ENCODE results near the gene KMT2C. TPM values are rescaled to one million over a fixed set of nuclear protein-coding genes. Genes with fewer than 3 reads are reported as not detected.

The KMT2C gene
- total and polyA plus RNA-seq, 8 donors: 5.0 to 248 (median 80.1) TPM

- Histone ChIP-seq H3K27ac (no peak overlapping the region), H3K4me3 (no peak overlapping the region), H3K36me3 (peaks cover 0 to 6% (median 4%) of the 10 kb centered on the region in 4 donors), H3K4me1 (peaks cover 14 to 57% (median 34%) of the 10 kb centered on the region in 4 donors), H3K9me3 (peaks cover 0 to 6% (median 2%) of the 10 kb centered on the region in 4 donors), H3K27me3 (no peaks in the 10 kb centered on the region)
- no peak for TF ChIP-seq POLR2AphosphoS5 (IDR thresholded peaks at IDR 0.05)
- TF ChIP-seq POLR2A (IDR thresholded peaks at IDR 0.05): no peak
- no peak for TF ChIP-seq CTCF (IDR thresholded peaks at IDR 0.05)
- TF ChIP-seq EP300 (IDR thresholded peaks at IDR 0.05): no peak
- DNase-seq: no peak
- intact Hi-C loops (cut with DNase I; ENCODE audit: low total_unique reads): no loop called here
These were observed 65.5 kb downstream of the KMT2C start for GRCh38 chr7:152370297-152370696.

- Histone ChIP-seq H3K9me3 (peaks cover 0 to 6% (median 2%) of the 10 kb centered on the region in 4 donors), H3K4me3 (no peak overlapping the region), H3K36me3 (peaks cover 0 to 6% (median 4%) of the 10 kb centered on the region in 4 donors), H3K27ac (no peak overlapping the region), H3K27me3 (no peaks in the 10 kb centered on the region), H3K4me1 (peaks cover 14 to 58% (median 37%) of the 10 kb centered on the region in 4 donors)
- 64 to 79% (median 70%) methylated on average over 3 of the region's 3 CpGs for WGBS, 5 donors
- no peak for DNase-seq
- no peak for TF ChIP-seq CTCF (IDR thresholded peaks at IDR 0.05)
- no peak for TF ChIP-seq EP300 (IDR thresholded peaks at IDR 0.05)
- no peak for TF ChIP-seq POLR2AphosphoS5 (IDR thresholded peaks at IDR 0.05)
- no peak for TF ChIP-seq POLR2A (IDR thresholded peaks at IDR 0.05)
- intact Hi-C loops (cut with DNase I; ENCODE audit: low total_unique reads): no loop called here
These were observed 66.3 kb downstream of the KMT2C start for GRCh38 chr7:152369518-152369917.

GRCh38 chr7:152367170-152367569 lies 68.6 kb downstream of the KMT2C start:
- DNase-seq: no peak
- peaks cover 0 to 4% (median 1%) of the 10 kb centered on the region in 4 donors for H3K9me3 ChIP-seq
- peaks cover 0 to 6% (median 4%) of the 10 kb centered on the region in 4 donors for H3K36me3 ChIP-seq
- no peak for TF ChIP-seq EP300 (IDR thresholded peaks at IDR 0.05)
- TF ChIP-seq POLR2A (IDR thresholded peaks at IDR 0.05): no peak
- no peak for TF ChIP-seq POLR2AphosphoS5 (IDR thresholded peaks at IDR 0.05)
- TF ChIP-seq CTCF (IDR thresholded peaks at IDR 0.05): no peak
- intact Hi-C loops (cut with DNase I; ENCODE audit: low total_unique reads): no loop called here
- H3K27ac ChIP-seq: no peak overlapping the region
- 85 to 94% (median 90%) methylated on average over 7 to 8 of the region's 8 CpGs for WGBS, 5 donors
- peaks cover 14 to 80% (median 45%) of the 10 kb centered on the region in 4 donors for H3K4me1 ChIP-seq
- H3K4me3 ChIP-seq: no peak overlapping the region
- H3K27me3 ChIP-seq: no peaks in the 10 kb centered on the region

- Histone ChIP-seq H3K27me3 (no peaks in the 10 kb centered on the region), H3K4me1 (peaks cover 14 to 85% (median 48%) of the 10 kb centered on the region in 4 donors), H3K9me3 (no peaks in the 10 kb centered on the region), H3K36me3 (peaks cover 0 to 6% (median 4%) of the 10 kb centered on the region in 4 donors), H3K27ac (no peak overlapping the region), H3K4me3 (peak overlapping the region in 1 of 4 donors; percentile 17)
- intact Hi-C loops (cut with DNase I; ENCODE audit: low total_unique reads): no loop called here
- TF ChIP-seq POLR2AphosphoS5 (IDR thresholded peaks at IDR 0.05): peak in 1 of 3 donors; percentile 30
- TF ChIP-seq EP300 (IDR thresholded peaks at IDR 0.05): no peak
- DNase-seq: peak; percentile 39 to 65
- WGBS, 5 donors: 33 to 90% (median 76%) methylated on average over 32 of the region's 32 CpGs
These were observed 69.1 kb downstream of the KMT2C start for GRCh38 chr7:152366662-152367061.

- H3K27me3 ChIP-seq: no peaks in the 10 kb centered on the region
- H3K27ac ChIP-seq: no peak overlapping the region
- intact Hi-C loops (cut with DNase I; ENCODE audit: low total_unique reads): no loop called here
- WGBS, 5 donors: 93 to 96% (median 95%) methylated on average over 6 of the region's 6 CpGs
- no peak for TF ChIP-seq EP300 (IDR thresholded peaks at IDR 0.05)
- no peak for TF ChIP-seq POLR2AphosphoS5 (IDR thresholded peaks at IDR 0.05)
- TF ChIP-seq POLR2A (IDR thresholded peaks at IDR 0.05): no peak
- TF ChIP-seq CTCF (IDR thresholded peaks at IDR 0.05): no peak
- no peak for DNase-seq
- peaks cover 14 to 88% (median 51%) of the 10 kb centered on the region in 4 donors for H3K4me1 ChIP-seq
- peaks cover 0 to 6% (median 4%) of the 10 kb centered on the region in 4 donors for H3K36me3 ChIP-seq
- H3K4me3 ChIP-seq: peak overlapping the region in 1 of 4 donors; percentile 17
- no peaks in the 10 kb centered on the region for H3K9me3 ChIP-seq
These were observed 69.7 kb downstream of the KMT2C start for GRCh38 chr7:152365982-152366603.

Measured in stomach (tissue), 9 donors.